Vagina (tissue), 2 donors: ENCODE measurements around the gene KRTAP10-4. TPM values are rescaled to one million over a fixed set of nuclear protein-coding genes. Genes with fewer than 3 reads are reported as not detected.

Experiments
- DNase-seq, 2 donors: peaks; one replicate each; pipeline ENCODE4 v3.0.0-alpha.2; 2017; ENCODE audit errors: extremely low spot score in 2 of 2
- H3K27ac ChIP-seq: fragments of 200-600 bp; sonication (generic); one replicate; pipeline ENCODE4 v1.5.1; 2019
- H3K27me3 ChIP-seq: fragments of 200-600 bp; sonication (generic); one replicate; pipeline ENCODE4 v1.5.1; 2019
- H3K36me3 ChIP-seq, 2 donors: fragments of 200-600 bp; sonication (generic); one replicate each; pipeline ENCODE4 v1.5.1; 2017 to 2019
- H3K4me1 ChIP-seq: fragments of 200-600 bp; sonication (generic); one replicate; pipeline ENCODE4 v1.5.1; 2019
- H3K4me3 ChIP-seq, 2 donors: fragments of 200-600 bp; sonication (generic); 1 replicate in 1 of 2; 2 replicates in 1 of 2; pipeline ENCODE4 v1.5.1; 2016 to 2019
- H3K9me3 ChIP-seq: fragments of 200-600 bp; sonication (generic); one replicate; pipeline ENCODE4 v1.5.1; 2019
- POLR2A ChIP-seq, 2 donors: fragments of 450-650 bp; IDR thresholded peaks; one replicate each; pipeline ENCODE4 v1.6.1; 2017; ENCODE audit warnings: antibody characterized with exemption in 2 of 2, mild to moderate bottlenecking in 2 of 2, moderate library complexity in 2 of 2
- POLR2AphosphoS5 ChIP-seq, 2 donors: sonication (generic); formaldehyde crosslinking; IDR thresholded peaks; one replicate each; pipeline ENCODE4 v1.9.0; 2017; ENCODE audit warnings: antibody characterized with exemption in 2 of 2, mild to moderate bottlenecking in 2 of 2, low read depth in 1 of 2; ENCODE audit not compliant: insufficient read depth in 1 of 2
- intact Hi-C: fragments of 100-400 bp; cut with DNase I; formaldehyde crosslinking; loops from one replicate; pipeline ENCODE4 v1.15.1; 2023
- total RNA-seq: library from RNA; depleted of rRNA; stranded (reverse); fragments of >200 nt; gene quantifications from one replicate; pipeline ENCODE4 v1.2.3, GENCODE V29; 2016
- TF ChIP-seq, protein P1 (sequence below), 3 experiments: fragments of 450-650 bp in 2 of 3; fragments of 200-600 bp in 1 of 3; sonication (generic) in 1 of 3; IDR thresholded peaks; one replicate each; pipeline ENCODE4 v1.5.1; 2017 to 2019; ENCODE audit warnings: antibody characterized with exemption in 3 of 3, mild to moderate bottlenecking in 2 of 3, moderate library complexity in 2 of 3

The KRTAP10-4 gene
- total RNA-seq, 1 donor from 2014 or later: not detected

DNA sequence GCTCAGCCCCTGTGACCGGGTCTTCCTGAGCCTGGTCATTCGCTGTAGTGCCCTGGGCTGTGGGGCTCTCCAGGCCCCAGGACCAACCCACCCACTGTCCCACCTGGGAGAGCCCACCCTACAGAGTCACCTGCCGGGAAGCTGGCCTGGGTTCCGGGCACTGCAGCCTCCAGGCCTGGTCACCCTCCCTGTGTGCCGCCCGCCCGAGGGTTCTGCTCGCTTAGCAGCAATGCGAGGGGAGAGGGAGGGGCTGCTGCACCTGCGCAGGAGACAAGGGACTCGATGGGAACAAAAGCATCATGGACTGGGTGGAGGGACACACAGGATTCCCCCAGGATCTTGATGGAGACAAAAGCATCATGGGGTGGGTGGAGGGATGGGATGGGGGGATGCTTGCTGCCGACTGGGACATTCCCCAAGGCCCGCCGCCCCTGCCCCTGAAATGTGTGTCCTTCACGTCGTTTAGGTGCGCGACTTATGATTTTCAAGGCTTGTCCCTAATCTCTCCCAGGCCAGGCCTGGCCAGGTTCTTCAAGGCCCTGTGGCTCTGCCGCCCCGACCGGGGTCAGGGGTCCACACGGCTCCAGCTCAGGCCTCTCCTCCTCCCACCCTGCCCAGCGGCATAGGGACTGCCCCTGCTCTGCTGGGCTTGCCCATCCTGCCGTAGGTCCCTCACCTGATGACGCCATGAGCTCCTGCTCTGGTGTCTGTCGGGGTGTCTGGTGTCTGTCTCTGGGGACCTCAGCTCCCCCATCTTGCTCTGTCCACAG is 40.0 kb downstream of the KRTAP10-4 start:
- Histone ChIP-seq H3K27ac (no peak overlapping the region), H3K36me3 (no peaks in the 10 kb centered on the region), H3K27me3 (no peaks in the 10 kb centered on the region), H3K4me3 (no peak overlapping the region), H3K4me1 (no peaks in the 10 kb centered on the region), H3K9me3 (peaks cover 5% of the 10 kb centered on the region)
- intact Hi-C loops: no loop called here
- DNase-seq: peak in 1 of 2 donors; percentile 74
- TF ChIP-seq POLR2AphosphoS5 (IDR thresholded peaks at IDR 0.05; ENCODE audit: insufficient read depth in 1 of 2, low read depth in 1 of 2): no peak
- TF ChIP-seq, protein P1, sequence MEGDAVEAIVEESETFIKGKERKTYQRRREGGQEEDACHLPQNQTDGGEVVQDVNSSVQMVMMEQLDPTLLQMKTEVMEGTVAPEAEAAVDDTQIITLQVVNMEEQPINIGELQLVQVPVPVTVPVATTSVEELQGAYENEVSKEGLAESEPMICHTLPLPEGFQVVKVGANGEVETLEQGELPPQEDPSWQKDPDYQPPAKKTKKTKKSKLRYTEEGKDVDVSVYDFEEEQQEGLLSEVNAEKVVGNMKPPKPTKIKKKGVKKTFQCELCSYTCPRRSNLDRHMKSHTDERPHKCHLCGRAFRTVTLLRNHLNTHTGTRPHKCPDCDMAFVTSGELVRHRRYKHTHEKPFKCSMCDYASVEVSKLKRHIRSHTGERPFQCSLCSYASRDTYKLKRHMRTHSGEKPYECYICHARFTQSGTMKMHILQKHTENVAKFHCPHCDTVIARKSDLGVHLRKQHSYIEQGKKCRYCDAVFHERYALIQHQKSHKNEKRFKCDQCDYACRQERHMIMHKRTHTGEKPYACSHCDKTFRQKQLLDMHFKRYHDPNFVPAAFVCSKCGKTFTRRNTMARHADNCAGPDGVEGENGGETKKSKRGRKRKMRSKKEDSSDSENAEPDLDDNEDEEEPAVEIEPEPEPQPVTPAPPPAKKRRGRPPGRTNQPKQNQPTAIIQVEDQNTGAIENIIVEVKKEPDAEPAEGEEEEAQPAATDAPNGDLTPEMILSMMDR (IDR thresholded peaks at IDR 0.05): no peak
- TF ChIP-seq POLR2A (IDR thresholded peaks at IDR 0.05): no peak

DNA sequence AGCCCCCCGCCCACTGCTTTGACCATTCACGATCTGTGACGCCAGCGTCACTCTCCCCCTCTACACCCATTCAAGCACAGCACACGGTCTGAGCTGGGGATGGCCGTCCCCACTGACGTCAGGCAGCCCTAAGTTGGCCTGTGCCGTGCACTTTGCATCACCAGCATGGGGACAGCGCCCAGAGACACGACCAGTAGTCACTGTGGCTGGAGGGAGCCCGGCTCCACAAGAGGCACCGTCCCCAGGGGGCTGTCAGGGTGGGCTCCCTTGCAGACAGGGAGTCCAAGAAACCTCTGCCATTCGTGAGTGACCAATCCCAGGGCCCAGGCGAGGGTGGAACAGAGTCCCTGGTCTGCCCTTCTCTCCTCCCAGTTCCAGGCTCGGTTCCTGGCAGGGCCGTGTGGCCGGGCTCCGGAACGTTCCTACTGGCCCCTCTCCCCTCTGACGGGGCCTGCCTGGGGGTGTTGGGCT is 40.7 kb downstream of the KRTAP10-4 start:
- Histone ChIP-seq H3K27me3 (no peaks in the 10 kb centered on the region), H3K9me3 (peaks cover 5% of the 10 kb centered on the region), H3K27ac (no peak overlapping the region), H3K36me3 (no peaks in the 10 kb centered on the region), H3K4me1 (no peaks in the 10 kb centered on the region), H3K4me3 (no peak overlapping the region)
- DNase-seq: peak; percentile 40 to 81
- no peak for TF ChIP-seq POLR2A (IDR thresholded peaks at IDR 0.05)
- TF ChIP-seq POLR2AphosphoS5 (IDR thresholded peaks at IDR 0.05; ENCODE audit: insufficient read depth in 1 of 2, low read depth in 1 of 2): no peak
- TF ChIP-seq, protein P1 (IDR thresholded peaks at IDR 0.05): no peak
- intact Hi-C loops: no loop called here

DNA sequence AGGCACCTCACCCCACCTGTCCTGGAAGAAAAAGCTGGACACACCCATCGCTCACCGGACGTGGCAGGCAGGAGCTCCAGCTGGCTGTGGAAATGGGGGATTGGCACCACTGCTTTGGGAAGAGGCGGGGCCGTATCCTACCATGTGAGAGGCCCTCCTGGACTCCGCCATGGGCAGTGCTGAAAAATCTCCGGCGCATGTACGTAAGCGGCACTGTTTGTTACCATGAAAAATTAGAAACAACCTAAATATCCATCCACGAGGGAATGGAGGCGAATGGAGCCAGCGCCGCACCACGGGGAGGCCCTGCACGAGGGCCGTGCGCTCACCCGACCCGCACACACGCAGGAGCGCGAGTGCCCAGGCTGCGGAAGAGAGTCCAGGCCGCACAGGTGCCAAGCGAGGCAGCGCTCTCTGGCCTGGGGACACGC is 41.4 kb downstream of the KRTAP10-4 start:
- peaks cover 5% of the 10 kb centered on the region for H3K9me3 ChIP-seq
- no peaks in the 10 kb centered on the region for H3K4me1 ChIP-seq
- H3K36me3 ChIP-seq: no peaks in the 10 kb centered on the region
- intact Hi-C loops: no loop called here
- H3K27me3 ChIP-seq: no peaks in the 10 kb centered on the region
- H3K27ac ChIP-seq: no peak overlapping the region
- peak in 1 of 2 donors; percentile 34 for DNase-seq
- H3K4me3 ChIP-seq: no peak overlapping the region
- TF ChIP-seq POLR2AphosphoS5 (IDR thresholded peaks at IDR 0.05; ENCODE audit: insufficient read depth in 1 of 2, low read depth in 1 of 2): no peak
- TF ChIP-seq, protein P1 (IDR thresholded peaks at IDR 0.05): no peak
- no peak for TF ChIP-seq POLR2A (IDR thresholded peaks at IDR 0.05)

DNA sequence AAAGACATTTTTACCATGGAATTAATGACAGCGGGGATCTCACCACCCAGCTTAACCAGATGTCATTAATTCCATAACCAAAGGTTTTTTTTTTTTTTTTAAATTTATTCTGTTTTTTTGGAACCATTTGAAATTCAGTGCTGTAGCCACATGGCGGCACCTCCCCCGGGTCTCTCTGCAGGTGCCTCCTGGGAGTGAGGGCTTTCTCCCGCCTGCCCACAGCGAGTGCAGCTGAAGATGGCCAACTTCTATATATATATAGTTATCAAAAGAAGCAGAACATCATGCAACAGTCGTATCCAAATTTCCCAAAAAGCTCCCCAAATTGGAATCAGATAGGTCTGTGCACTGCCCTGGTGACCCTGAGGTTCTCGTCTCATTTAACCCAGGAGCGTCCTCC is 41.9 kb downstream of the KRTAP10-4 start:
- H3K4me1 ChIP-seq: no peaks in the 10 kb centered on the region
- peaks cover 5% of the 10 kb centered on the region for H3K9me3 ChIP-seq
- H3K36me3 ChIP-seq: no peaks in the 10 kb centered on the region
- intact Hi-C loops: no loop called here
- H3K27me3 ChIP-seq: no peaks in the 10 kb centered on the region
- DNase-seq: no peak
- no peak overlapping the region for H3K4me3 ChIP-seq
- H3K27ac ChIP-seq: no peak overlapping the region
- no peak for TF ChIP-seq POLR2A (IDR thresholded peaks at IDR 0.05)
- TF ChIP-seq, protein P1 (IDR thresholded peaks at IDR 0.05): no peak
- TF ChIP-seq POLR2AphosphoS5 (IDR thresholded peaks at IDR 0.05; ENCODE audit: insufficient read depth in 1 of 2, low read depth in 1 of 2): no peak
